HEK293T (cell line): Measurements from ENCODE around the gene TMEM91.

Experiments used
- ELF4 ChIP-seq: fragments of 450-650 bp; IDR thresholded peaks from 2 replicates; pipeline ENCODE4 v1.6.1; 2017; ENCODE audit warnings: antibody characterized with exemption
- SP1 ChIP-seq: fragments of 450-650 bp; IDR thresholded peaks from 2 replicates; pipeline ENCODE4 v1.6.1; 2017
- TARDBP ChIP-seq: fragments of 450-650 bp; IDR thresholded peaks from 2 replicates; pipeline ENCODE4 v1.6.1; 2016

DNA sequence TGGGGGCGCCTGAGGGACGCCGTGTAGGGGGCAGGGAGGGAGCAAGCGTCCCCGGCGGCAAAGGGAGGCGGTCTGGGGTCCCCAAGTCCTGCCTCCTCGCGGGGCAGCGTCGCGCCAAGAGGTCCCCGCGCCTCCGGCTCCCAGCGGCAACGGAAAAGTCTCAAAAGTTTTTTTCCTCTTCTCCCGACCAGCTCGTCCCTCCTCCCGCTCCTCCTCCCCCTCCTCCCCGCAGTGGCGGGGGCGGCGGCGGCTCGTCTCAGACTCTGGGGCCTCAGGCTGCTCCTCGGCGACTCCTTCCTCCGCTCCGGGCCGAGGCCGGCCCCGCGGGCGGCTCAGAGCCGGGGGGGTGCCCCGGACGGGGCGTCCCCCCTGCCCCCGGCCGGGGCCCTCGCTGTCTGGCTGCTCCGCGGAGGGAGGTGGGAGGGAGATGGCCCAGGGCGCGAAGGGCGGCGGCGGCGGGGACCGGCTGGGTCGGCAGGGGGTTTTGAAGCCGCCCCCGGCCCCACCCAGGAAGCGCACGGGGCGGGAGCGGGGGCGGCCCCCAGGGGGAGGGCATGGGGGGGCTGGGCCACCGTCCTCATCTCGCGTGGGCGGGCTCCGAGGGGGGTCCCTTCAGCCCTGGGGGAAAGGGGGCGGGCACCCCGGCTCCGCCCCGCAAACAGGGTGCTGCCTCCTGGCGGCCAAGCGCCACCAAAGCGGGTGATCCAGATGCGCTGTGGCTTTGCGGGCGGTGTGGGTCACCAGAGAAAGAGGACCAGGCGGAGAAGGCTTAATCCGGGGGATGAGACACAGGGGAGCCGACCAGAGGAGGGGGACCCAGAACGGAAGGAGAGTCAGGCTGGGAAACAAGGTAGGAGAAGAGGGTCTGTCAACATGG, 22.6 kb upstream of the TMEM91 start, which contains the start of gene TGFB1:
- TF ChIP-seq ELF4 = no peak
- no peak for TF ChIP-seq SP1
- no peak for TF ChIP-seq TARDBP
